ENCODE results near the gene CACNB4.
A peak's percentile ranks its signal among the peaks of the same experiment; 100 is the strongest.

Gene CACNB4

DNA sequence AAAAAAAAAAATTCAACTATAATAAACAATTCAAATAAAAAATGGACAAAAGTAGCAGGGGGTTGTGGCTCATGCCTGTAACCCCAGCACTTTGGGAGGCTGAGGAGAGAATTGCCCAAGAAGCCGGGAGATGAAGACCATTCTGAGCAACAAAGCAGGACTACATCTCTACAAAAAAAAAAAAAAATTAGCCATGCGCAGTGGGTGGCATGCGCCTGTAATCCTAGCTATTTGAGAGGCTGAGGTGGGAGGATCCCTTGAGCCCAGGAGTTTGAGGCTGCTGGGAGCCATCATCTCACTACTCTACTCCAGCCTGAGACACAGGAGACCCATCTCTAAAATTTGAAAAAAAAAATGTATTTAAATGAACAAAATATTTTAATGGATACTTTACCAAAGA, 4.4 kb upstream of the CACNB4 start:
- H3K4me3 ChIP-seq (ENCODE audit: low read depth in 1 of 2, low read length in 1 of 2) = no peak overlapping the region
- H3K27me3 ChIP-seq = peaks cover 38% of the 10 kb centered on the region
- H3K9me3 ChIP-seq = no peaks in the 10 kb centered on the region
- TF ChIP-seq, protein P1, sequence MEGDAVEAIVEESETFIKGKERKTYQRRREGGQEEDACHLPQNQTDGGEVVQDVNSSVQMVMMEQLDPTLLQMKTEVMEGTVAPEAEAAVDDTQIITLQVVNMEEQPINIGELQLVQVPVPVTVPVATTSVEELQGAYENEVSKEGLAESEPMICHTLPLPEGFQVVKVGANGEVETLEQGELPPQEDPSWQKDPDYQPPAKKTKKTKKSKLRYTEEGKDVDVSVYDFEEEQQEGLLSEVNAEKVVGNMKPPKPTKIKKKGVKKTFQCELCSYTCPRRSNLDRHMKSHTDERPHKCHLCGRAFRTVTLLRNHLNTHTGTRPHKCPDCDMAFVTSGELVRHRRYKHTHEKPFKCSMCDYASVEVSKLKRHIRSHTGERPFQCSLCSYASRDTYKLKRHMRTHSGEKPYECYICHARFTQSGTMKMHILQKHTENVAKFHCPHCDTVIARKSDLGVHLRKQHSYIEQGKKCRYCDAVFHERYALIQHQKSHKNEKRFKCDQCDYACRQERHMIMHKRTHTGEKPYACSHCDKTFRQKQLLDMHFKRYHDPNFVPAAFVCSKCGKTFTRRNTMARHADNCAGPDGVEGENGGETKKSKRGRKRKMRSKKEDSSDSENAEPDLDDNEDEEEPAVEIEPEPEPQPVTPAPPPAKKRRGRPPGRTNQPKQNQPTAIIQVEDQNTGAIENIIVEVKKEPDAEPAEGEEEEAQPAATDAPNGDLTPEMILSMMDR (IDR thresholded peaks at IDR 0.05) = no peak
- H3K27ac ChIP-seq = no peak overlapping the region
- H3K4me1 ChIP-seq (ENCODE audit: control insufficient read depth in 1 of 2, insufficient read depth in 1 of 2, low read depth in 1 of 2, low read length in 1 of 2) = peaks cover 8 to 13% of the 10 kb centered on the region in 2 experiments
- no peaks in the 10 kb centered on the region for H3K36me3 ChIP-seq

DNA sequence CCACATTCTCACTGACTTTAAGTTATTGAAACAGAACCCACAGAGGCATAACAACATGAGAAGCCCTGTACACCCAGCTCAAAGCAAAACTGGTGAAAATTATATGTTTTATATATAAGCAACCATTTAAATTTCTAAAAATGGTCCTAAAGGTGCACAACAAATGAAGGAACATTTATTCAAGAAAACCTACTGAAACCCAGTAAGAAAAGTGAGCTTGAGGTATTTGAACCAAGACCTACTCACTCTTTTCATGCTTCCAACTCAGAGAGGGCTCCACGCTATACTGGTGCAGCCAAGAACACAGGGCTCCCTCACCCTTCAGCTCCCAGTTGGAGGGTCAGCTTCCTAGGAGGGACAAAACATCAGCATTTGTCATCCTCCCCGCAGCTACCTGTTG, 2.1 kb upstream of the CACNB4 start:
- TF ChIP-seq, protein P1 (IDR thresholded peaks at IDR 0.05) = no peak
- no peaks in the 10 kb centered on the region for H3K9me3 ChIP-seq
- H3K27me3 ChIP-seq = peaks cover 51% of the 10 kb centered on the region
- H3K36me3 ChIP-seq = no peaks in the 10 kb centered on the region
- H3K4me1 ChIP-seq (ENCODE audit: control insufficient read depth in 1 of 2, insufficient read depth in 1 of 2, low read depth in 1 of 2, low read length in 1 of 2) = peaks cover 11 to 21% of the 10 kb centered on the region in 2 experiments
- no peak overlapping the region for H3K27ac ChIP-seq
- no peak overlapping the region for H3K4me3 ChIP-seq (ENCODE audit: low read depth in 1 of 2, low read length in 1 of 2)

DNA sequence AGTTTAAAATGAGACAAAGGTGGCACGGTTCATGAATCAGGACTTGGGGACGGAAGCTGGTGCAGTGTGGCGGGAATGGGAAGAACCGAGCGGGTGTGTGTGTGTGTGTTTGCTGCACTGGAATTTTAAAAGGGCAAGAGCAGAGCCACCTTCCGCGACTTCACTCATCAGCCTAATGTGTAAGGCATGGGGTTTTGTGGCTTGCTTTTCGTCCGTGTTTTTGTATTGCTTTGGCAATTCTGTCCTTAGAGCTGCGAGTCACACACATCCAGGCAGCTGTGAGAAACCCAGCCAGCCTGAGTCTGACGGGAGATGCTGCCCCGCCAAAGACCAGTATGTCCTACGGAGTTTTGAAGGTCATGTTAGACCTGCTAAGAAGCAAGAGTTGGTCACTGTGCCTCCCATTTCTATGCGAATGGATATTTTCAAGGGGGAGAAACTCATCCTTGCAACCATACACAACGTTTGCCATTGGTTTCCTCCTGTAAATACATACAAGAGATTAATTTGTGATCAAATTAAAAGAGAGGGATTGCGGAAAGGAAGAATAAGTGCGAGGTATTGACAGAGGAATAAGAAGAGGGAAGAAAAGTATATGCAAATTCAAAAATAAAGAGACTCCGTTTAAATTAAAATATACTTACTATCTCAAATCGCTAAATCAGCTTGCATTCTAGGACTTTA, 665 bp upstream of the CACNB4 start:
- Histone ChIP-seq H3K27me3 (peaks cover 51% of the 10 kb centered on the region), H3K4me3 (ENCODE audit: low read depth in 1 of 2, low read length in 1 of 2) (peak overlapping the region; percentile 65 to 85), H3K27ac (no peak overlapping the region), H3K4me1 (ENCODE audit: control insufficient read depth in 1 of 2, insufficient read depth in 1 of 2, low read depth in 1 of 2, low read length in 1 of 2) (peaks cover 11 to 21% of the 10 kb centered on the region in 2 experiments), H3K9me3 (no peaks in the 10 kb centered on the region), H3K36me3 (no peaks in the 10 kb centered on the region)
- TF ChIP-seq, protein P1 (IDR thresholded peaks at IDR 0.05) = no peak

DNA sequence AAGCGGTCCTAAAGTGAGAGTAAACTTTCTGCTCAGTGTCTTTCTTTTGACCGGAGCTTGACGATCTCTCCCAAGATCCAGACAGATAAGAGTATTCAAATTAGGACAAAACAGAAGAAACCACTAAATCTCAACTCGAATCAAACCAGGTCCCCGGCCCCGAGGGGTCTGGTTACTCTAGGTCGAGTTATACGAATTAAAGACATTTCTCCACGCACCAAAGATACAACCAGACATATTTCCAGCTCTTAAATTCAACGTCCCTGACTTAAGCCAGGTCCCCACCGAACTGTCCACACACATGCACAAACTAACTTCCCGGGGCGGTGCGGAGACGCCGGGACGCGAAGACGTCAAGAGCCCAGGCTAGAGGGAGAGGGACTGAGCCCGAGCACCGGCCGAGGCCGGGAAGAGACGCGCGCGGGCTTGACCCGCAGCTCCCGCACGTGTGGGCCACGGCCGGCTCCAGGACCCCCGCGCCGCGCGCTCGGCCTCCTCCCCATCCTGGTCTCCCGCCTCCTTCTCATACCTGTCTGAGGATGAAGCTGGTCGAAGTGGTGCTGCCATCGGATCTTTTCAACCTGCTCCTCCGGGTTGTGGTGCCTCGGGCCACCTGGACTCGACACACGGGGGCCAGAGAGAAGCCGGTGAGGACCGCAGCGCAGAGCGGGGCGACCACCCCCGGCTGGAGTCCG, 896 bp downstream of the CACNB4 start:
- peaks cover 51% of the 10 kb centered on the region for H3K27me3 ChIP-seq
- peaks cover 11 to 21% of the 10 kb centered on the region in 2 experiments for H3K4me1 ChIP-seq (ENCODE audit: control insufficient read depth in 1 of 2, insufficient read depth in 1 of 2, low read depth in 1 of 2, low read length in 1 of 2)
- H3K36me3 ChIP-seq = no peaks in the 10 kb centered on the region
- peak overlapping the region; percentile 65 to 85 for H3K4me3 ChIP-seq (ENCODE audit: low read depth in 1 of 2, low read length in 1 of 2)
- H3K27ac ChIP-seq = peak overlapping the region; percentile 1
- TF ChIP-seq, protein P1 (IDR thresholded peaks at IDR 0.05) = no peak
- no peaks in the 10 kb centered on the region for H3K9me3 ChIP-seq

DNA sequence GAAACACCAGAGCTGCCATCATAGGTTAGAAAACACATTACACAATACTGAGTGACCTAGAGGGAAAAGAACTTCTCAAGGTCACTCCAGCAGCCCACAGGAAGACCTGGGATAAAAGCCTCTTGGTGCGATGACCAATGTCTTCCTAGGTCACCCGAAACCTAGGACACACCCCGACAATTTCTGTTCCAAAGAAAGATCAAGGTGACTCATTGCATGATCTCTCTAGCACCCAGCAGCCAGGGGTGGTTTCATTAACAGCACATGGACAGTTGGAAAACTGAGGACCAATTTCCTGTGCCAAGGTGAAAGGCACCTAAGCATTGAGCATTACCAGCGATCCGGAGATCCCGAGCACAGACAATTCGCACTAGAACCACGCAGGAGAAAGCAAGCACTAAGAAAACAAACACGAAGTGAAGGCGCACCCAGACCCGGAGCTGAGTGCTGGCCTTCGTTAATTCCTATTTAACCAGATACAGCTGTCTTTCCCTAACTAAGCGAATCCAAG, 1.5 kb downstream of the CACNB4 start:
- no peaks in the 10 kb centered on the region for H3K9me3 ChIP-seq
- TF ChIP-seq, protein P1 (IDR thresholded peaks at IDR 0.05) = no peak
- peak overlapping the region; percentile 65 to 85 for H3K4me3 ChIP-seq (ENCODE audit: low read depth in 1 of 2, low read length in 1 of 2)
- H3K27ac ChIP-seq = peak overlapping the region; percentile 1
- no peaks in the 10 kb centered on the region for H3K36me3 ChIP-seq
- peaks cover 51% of the 10 kb centered on the region for H3K27me3 ChIP-seq
- peaks cover 11 to 21% of the 10 kb centered on the region in 2 experiments for H3K4me1 ChIP-seq (ENCODE audit: control insufficient read depth in 1 of 2, insufficient read depth in 1 of 2, low read depth in 1 of 2, low read length in 1 of 2)

All from neutrophil (primary cell).